Right cardiac atrium (tissue), 5 donors: ENCODE data around the gene SIRPD. TPM values are rescaled to one million over a fixed set of nuclear protein-coding genes. Genes with fewer than 3 reads are reported as not detected.
A peak's percentile ranks its signal among the peaks of the same experiment; 100 is the strongest.

ENCODE experiments used
- ATAC-seq, 2 donors: fragments of 200-7000 bp; cut with Tn5 transposase; one replicate each; pipeline versions ENCODE4 v1.8.0 to v1.9.1; 2020; ENCODE audit warnings: moderate library complexity in 2 of 2, mild to moderate bottlenecking in 1 of 2
- DNase-seq, 3 donors: peaks; one replicate each; pipeline ENCODE4 v3.0.0-alpha.2; 2020
- H3K27ac ChIP-seq: one replicate; pipeline ENCODE4 v1.5.1; 2013; ENCODE audit warnings: mild to moderate bottlenecking, low read length, control low read depth, moderate library complexity
- H3K27me3 ChIP-seq: one replicate; pipeline ENCODE4 v1.6.1; 2013; ENCODE audit not compliant: control insufficient read depth, insufficient read depth
- H3K4me1 ChIP-seq: one replicate; pipeline ENCODE4 v1.6.1; 2013; ENCODE audit warnings: low read length; ENCODE audit not compliant: control insufficient read depth, insufficient read depth
- H3K4me3 ChIP-seq: one replicate; pipeline ENCODE4 v1.5.1; 2013; ENCODE audit warnings: low read length, control low read depth
- H3K9me3 ChIP-seq: one replicate; pipeline ENCODE4 v1.6.1; 2013; ENCODE audit warnings: low read length; ENCODE audit not compliant: control insufficient read depth
- WGBS: extraction: QIAGEN DNeasy Blood & Tissue Kit; methylation state at CpG from one replicate; pipeline ENCODE4 v1.1.7; 2013; 5-methylcytosine and 5-hydroxymethylcytosine counted together
- intact Hi-C, 4 donors: fragments of 100-400 bp; cut with DNase I; formaldehyde crosslinking; loops; one replicate each; pipeline versions ENCODE4 v1.11.0 to v1.14.0; 2022 to 2023
- polyA plus RNA-seq: library from polyadenylated mRNA; stranded (reverse); fragments of 200-250 nt; gene quantifications from one replicate; pipeline ENCODE4 v1.2.3, GENCODE V29; 2013
- total RNA-seq, 4 donors: library from RNA; stranded (reverse); fragmentation: NEBNext Ultra II Directional; extraction: Animal tissue kit (Norgen Biotek cat#: 25700); gene quantifications; one replicate each; pipeline ENCODE4 v1.2.1, GENCODE V29; 2021
- donor health status: healthy with polysubstance abuse.
- donor health status: DM: no; HTN: yes; CAD: no.
- donor health status: DM: no; HTN: no; CAD: no.
- donor health status: DM: no; HTN: yes; CAD: no; lungs with severe emphysema.
- donor health status: DM: yes; HTN: yes; CAD: no.

Gene SIRPD
- total and polyA plus RNA-seq, 5 donors: not detected

DNA sequence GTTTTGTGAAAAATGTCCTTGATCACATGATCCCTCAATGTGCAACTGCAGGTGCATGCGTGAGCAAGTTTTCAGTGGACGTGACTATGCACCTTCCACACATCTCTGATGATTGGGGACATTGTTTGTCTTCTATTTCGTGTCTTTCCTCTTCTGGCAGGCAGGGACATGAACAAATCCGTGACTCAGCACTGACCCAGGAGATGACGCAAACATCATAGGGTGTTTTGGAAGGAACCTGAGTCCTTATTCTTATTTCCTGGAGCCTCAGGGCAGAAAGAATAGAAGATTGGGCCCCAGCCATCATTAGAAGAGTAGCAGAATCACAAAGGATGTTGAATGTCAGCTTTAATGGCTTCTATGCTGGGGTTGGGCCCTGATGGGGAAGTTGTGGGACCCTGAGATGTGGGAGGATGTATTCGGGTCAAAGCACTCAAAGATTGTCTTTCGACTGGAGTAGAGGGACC lies 11.9 kb upstream of the SIRPD start:
- Histone ChIP-seq H3K27me3 (no peaks in the 10 kb centered on the region), H3K4me3 (no peak overlapping the region), H3K9me3 (no peaks in the 10 kb centered on the region), H3K4me1 (no peaks in the 10 kb centered on the region), H3K27ac (no peak overlapping the region)
- peak in 2 of 3 donors; percentile 23 to 58 for DNase-seq
- no peak for ATAC-seq
- intact Hi-C loops: no loop called here
- 70% methylated on average over 7 of the region's 7 CpGs for WGBS

- ATAC-seq (no peak), DNase-seq (no peak)
- H3K27ac ChIP-seq: no peak overlapping the region
- no peaks in the 10 kb centered on the region for H3K4me1 ChIP-seq
- intact Hi-C loops: no loop called here
- H3K4me3 ChIP-seq: no peak overlapping the region
- no peaks in the 10 kb centered on the region for H3K27me3 ChIP-seq
- no peaks in the 10 kb centered on the region for H3K9me3 ChIP-seq
- WGBS: 82% methylated on average over 1 of the region's 1 CpG
These were observed 10.6 kb upstream of the SIRPD start for GRCh38 chr20:1568163-1568490.

GRCh38 chr20:1567392-1568162 lies 10.1 kb upstream of the SIRPD start:
- no peak overlapping the region for H3K4me3 ChIP-seq
- no peaks in the 10 kb centered on the region for H3K27me3 ChIP-seq
- WGBS: 70% methylated on average over 6 of the region's 6 CpGs
- ATAC-seq: no peak
- intact Hi-C loops: no loop called here
- DNase-seq: no peak
- H3K4me1 ChIP-seq: no peaks in the 10 kb centered on the region
- no peak overlapping the region for H3K27ac ChIP-seq
- H3K9me3 ChIP-seq: no peaks in the 10 kb centered on the region

DNA sequence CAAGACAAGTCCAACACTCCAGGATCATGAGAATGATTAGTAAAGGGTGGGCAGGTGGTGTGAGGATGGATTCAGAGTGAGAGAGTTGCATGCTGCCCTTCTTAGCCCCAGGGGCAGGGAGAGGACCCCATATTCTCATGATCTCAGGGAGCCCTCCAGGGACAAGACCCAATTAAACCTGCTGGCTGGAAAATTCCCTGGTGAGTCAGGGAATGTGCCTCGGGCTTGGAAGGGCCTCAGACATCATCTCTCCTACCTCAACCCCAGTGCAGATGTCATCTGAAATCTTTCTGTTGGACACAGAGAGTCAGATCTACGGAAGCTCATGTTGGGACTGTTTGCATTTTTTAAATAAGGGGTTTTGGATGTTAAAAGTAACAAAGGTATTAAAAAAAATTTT lies 9.2 kb upstream of the SIRPD start:
- WGBS: 74% methylated on average over 2 of the region's 2 CpGs
- ATAC-seq (no peak), DNase-seq (no peak)
- Histone ChIP-seq H3K27ac (no peak overlapping the region), H3K27me3 (no peaks in the 10 kb centered on the region), H3K9me3 (no peaks in the 10 kb centered on the region), H3K4me3 (no peak overlapping the region), H3K4me1 (no peaks in the 10 kb centered on the region)
- intact Hi-C loops: no loop called here

GRCh38 chr20:1565461-1565860 lies 8.0 kb upstream of the SIRPD start:
- intact Hi-C loops: no loop called here

GRCh38 chr20:1563598-1563997 lies 6.1 kb upstream of the SIRPD start:
- H3K4me1 ChIP-seq: no peaks in the 10 kb centered on the region
- no peak for DNase-seq
- no peak overlapping the region for H3K27ac ChIP-seq
- H3K27me3 ChIP-seq: no peaks in the 10 kb centered on the region
- no peak for ATAC-seq
- H3K9me3 ChIP-seq: no peaks in the 10 kb centered on the region
- intact Hi-C loops: no loop called here
- no peak overlapping the region for H3K4me3 ChIP-seq
- 81% methylated on average over 2 of the region's 2 CpGs for WGBS

More at GRCh38 chr20:1565461-1565860, 8.0 kb upstream of the SIRPD start:
- no peak overlapping the region for H3K27ac ChIP-seq
- WGBS: 79% methylated on average over 2 of the region's 2 CpGs
- H3K27me3 ChIP-seq: no peaks in the 10 kb centered on the region
- no peak overlapping the region for H3K4me3 ChIP-seq
- H3K4me1 ChIP-seq: no peaks in the 10 kb centered on the region
- DNase-seq (no peak), ATAC-seq (no peak)
- H3K9me3 ChIP-seq: no peaks in the 10 kb centered on the region

DNA sequence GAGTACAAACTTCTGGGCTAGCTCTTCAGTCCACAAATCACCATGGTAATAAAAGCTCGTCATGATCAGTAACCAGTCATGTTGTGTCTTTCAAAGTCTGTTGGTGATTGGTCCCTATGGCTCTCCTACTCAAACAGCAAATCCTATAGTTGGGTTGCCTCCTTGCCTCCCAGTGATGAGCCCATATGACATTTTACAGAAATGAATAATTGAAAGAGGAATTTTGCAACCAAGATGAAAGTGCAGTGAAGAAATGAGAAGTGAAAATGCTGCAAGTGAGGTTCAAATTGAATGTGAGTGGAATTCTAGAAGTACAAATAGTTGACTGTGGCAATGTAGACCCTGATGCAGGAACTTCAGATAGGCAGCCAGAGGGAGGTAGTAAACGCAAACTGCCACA lies 5.1 kb upstream of the SIRPD start:
- DNase-seq (no peak), ATAC-seq (no peak)
- no peaks in the 10 kb centered on the region for H3K27me3 ChIP-seq
- H3K4me3 ChIP-seq: no peak overlapping the region
- no peaks in the 10 kb centered on the region for H3K4me1 ChIP-seq
- no peaks in the 10 kb centered on the region for H3K9me3 ChIP-seq
- 73% methylated on average over 2 of the region's 2 CpGs for WGBS
- H3K27ac ChIP-seq: no peak overlapping the region
- intact Hi-C loops: no loop called here

DNA sequence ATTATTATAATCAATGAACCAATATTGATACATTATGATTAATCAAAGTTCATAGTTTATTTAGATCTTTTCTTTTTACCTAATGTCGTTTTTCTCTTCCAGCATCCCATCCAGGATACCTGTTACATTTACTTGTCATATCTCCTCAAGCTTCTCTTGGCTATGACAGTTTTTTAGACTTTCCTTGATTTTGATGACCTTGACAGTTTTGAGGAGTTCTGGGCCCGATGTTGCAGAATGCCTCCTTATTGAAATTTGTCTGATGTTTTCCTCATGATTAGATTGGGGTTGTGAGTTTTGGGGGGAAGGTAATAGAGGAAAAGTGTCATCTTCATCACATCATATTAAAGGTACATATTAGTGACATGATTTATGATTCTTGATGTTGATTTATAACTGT lies 3.8 kb upstream of the SIRPD start:
- no peaks in the 10 kb centered on the region for H3K27me3 ChIP-seq
- no peaks in the 10 kb centered on the region for H3K9me3 ChIP-seq
- no peak for ATAC-seq
- no peaks in the 10 kb centered on the region for H3K4me1 ChIP-seq
- H3K27ac ChIP-seq: no peak overlapping the region
- intact Hi-C loops: no loop called here
- no peak for DNase-seq
- WGBS: 61% methylated on average over 2 of the region's 2 CpGs
- no peak overlapping the region for H3K4me3 ChIP-seq

DNA sequence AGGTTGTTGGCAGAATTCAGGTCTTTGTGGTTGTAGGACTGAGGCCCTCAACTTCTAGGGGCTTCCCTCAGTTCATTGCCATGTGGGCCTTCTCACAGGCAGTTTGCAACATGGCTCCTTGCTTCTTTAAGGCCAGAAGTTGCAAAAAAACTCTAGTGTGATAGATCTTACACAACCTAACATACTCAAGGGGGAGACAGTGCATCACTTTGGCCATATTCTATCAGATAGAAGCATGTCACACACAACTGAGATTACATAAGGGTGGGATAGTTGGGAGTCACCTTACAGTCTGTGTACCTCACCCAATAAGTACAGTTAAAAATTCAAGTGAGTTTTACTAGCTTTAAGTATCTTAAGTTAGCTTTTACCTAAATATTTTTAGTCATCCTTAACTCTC lies 1.6 kb downstream of the SIRPD start:
- ATAC-seq: no peak
- peaks cover 3% of the 10 kb centered on the region for H3K9me3 ChIP-seq
- no peaks in the 10 kb centered on the region for H3K27me3 ChIP-seq
- DNase-seq: no peak
- no peak overlapping the region for H3K27ac ChIP-seq
- no peak overlapping the region for H3K4me3 ChIP-seq
- no peaks in the 10 kb centered on the region for H3K4me1 ChIP-seq
- intact Hi-C loops: no loop called here

DNA sequence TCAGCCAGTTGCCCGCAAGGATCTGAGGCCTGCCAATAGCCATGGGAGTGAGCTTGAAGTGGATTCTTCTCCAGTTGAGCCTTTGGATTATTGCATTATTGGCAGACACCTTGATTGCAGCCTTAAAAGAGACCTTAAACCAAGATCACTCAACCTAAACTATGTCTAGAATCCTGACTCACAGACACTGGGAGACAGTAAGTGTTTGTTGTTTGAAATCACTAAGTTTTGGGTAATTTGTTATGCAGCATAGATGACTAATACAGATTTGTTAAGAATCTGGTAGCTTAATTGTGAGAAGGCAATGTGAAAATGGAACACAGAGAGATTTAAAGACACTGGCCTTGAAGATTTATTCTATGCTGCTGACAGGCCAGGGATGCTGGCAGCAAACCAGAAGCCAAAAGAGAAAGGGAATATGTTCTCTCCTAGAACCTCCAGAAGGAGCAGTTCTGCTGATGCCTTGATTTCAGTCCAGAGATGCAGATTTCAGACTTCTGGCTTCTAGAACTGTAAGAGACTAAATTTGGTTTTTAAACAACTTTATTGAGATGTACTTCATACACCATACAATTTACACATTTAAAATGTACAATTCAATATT lies 17.6 kb downstream of the SIRPD start:
- WGBS: 96% methylated on average over 1 of the region's 1 CpG
- DNase-seq (no peak), ATAC-seq (no peak)
- H3K27ac ChIP-seq: no peak overlapping the region
- H3K4me1 ChIP-seq: no peaks in the 10 kb centered on the region
- intact Hi-C loops: no loop called here
- H3K9me3 ChIP-seq: no peaks in the 10 kb centered on the region
- H3K27me3 ChIP-seq: no peaks in the 10 kb centered on the region
- no peak overlapping the region for H3K4me3 ChIP-seq

DNA sequence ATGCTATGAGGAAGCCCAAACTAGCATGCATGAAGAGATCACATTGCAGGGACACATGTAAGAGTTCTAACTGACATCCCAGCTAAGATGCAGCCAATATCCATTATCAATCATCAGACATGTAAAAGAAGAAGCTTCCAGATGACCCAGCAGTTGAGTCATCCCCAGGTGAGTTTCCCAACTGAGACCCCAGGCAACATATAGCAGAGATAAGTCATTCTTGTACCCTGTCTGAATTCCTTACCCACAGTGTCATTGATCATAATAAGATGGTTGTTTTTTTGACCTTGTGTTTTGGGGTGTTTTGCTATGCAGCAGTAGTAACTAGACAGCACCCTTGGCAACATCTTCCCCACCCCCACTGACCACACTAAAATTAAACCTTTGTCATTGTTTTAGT lies 18.9 kb downstream of the SIRPD start:
- Histone ChIP-seq H3K9me3 (no peaks in the 10 kb centered on the region), H3K4me1 (no peaks in the 10 kb centered on the region), H3K27ac (no peak overlapping the region), H3K27me3 (no peaks in the 10 kb centered on the region), H3K4me3 (no peak overlapping the region)
- intact Hi-C loops: no loop called here
- DNase-seq (no peak), ATAC-seq (no peak)

DNA sequence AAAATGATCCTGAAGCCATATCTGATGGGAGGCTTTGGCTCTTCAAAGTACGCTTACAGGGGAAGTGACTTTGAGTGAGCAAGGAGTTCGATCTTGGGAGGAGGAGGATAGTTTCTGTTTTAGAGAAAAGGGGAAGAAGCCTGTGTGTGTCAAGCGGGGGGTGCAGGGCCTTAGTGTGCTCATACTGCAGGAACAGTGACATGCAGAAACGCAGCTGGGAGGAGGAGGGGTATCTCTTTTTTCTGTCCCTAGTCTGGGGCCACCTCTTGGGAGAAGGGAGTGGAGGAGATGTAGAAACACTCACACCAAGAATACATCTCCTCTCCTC lies 19.8 kb downstream of the SIRPD start:
- Histone ChIP-seq H3K4me3 (no peak overlapping the region), H3K4me1 (no peaks in the 10 kb centered on the region), H3K9me3 (no peaks in the 10 kb centered on the region), H3K27ac (no peak overlapping the region), H3K27me3 (no peaks in the 10 kb centered on the region)
- DNase-seq: peak; percentile 29 to 71 (median 69)
- intact Hi-C loops: no loop called here
- whole genome bisulfite sequencing: 54% methylated on average over 4 of the region's 4 CpGs
- ATAC-seq: peak; percentile 63 to 79
